ENCODE measurements around the gene TTLL9.
A peak's percentile ranks its signal among the peaks of the same experiment; 100 is the strongest.

The TTLL9 gene

DNA sequence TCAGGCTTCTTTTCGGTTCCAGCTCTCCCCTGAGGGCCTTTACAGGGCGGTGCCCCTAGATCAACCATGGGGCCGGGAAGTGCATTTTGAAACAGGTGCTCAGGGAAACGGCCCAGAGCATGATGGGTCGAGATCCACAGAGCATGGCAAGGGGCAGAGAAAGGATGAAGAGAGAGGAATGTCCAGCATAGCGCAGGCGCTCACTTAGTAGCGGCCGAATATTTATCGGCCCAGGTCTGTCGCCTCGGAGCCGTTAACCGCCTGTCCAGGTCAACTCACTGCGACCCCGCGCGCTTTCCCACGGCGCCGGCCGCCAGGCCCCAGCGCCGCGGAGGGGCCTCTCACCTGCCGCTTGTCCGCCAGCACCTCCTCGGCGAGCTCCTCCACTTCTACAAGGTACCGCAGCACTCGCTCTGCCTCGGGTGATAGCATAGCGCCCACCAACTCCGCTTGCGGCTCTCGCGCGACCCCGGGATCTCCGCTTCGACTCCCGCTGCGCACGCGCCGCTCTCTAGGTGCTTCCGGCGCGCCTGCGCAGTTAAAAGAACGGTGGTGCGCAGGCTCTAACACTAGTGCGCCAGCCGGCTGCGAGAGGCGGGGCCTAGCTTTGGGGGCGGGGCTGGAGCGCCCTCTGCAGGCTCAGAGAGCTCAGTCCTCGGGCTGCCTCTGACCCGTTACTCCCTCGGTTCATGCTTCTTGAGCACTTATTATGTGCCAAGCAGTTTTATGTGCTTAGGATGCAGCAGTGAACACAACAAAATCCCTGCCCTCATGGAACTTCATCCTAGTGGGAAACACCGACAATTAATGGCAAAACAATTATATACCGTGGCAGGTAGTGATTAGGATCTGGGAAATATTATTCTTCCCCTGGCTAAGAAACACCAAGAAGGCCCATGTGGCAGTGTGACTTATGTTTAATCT lies 81.4 kb downstream of the TTLL9 start, which contains the start of gene PDRG1:
TSS of gene PDRG1 (minus strand) at position 517 of the 924 bp plus-strand sequence. CDS start at position 432, 85 bp downstream.
- peak; percentile 90 for DNase-seq

- no peak for DNase-seq
Measured at GRCh38 chr20:31953556-31954148, 83.2 kb downstream of the TTLL9 start.

DNA sequence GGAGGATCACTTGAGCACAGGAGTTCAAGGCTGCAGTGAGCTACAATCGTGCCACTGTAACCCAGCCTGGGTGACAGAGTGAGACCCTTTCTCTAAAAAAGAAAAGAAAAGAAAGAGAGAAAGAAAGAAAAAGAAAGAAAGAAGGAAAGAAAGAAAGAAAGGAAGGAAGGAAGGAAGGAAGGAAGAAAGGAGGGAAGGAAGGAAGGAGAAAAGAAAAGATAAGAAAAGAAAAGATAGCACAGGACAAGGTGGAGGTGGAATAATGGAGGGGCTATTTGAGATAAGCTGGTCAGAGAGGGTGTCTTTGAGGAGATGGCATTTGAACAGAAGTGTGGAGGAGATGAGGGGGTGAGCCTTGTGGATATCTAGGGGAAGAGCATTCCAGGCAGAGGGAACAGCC lies 84.1 kb downstream of the TTLL9 start:
- no peak for DNase-seq

DNA sequence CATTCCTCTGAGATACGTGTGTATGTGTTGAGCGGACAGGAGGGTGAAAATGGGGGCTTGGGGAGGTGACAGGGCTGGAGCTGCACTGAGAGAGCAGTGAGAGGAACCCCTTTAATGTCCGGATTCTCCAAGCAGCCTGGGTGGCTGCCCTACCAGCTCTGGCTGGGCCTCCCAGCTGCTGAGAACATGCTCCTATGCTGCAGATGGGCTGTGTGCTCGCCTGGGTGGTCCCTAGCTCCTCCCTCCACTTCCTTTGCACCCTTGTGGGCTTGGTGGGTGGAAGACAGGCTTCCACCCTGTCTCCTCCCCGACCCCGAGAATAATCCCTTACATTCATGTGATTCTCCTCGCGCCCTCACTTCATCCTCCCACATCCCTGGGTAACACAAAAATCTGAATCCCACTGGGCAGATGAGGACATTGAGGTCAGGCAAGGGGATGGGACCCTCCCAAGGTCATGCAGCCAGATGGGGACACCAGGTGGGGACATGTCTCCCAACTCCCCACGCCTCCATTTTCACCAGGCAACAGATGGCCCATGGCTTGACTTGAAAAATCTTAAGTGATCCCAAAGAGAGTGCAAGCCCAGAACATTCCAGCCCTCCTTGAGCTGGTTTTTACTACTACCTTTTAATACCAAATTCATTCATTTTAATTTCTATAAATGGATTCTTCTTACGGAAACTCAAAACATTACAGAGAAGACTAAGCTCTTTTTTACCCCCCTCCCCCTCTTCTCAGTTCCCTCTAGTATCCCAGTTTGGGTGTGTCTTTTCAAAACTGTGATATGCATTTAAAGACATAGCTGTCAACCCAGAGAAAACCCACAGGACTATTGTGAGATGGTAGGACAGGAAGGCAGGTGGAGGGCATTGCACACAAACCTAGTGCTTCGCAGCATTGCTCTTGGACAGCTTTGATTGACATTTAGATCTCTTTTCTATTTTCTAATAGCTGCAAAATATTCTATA lies 86.4 kb downstream of the TTLL9 start:
- no peak for DNase-seq

DNA sequence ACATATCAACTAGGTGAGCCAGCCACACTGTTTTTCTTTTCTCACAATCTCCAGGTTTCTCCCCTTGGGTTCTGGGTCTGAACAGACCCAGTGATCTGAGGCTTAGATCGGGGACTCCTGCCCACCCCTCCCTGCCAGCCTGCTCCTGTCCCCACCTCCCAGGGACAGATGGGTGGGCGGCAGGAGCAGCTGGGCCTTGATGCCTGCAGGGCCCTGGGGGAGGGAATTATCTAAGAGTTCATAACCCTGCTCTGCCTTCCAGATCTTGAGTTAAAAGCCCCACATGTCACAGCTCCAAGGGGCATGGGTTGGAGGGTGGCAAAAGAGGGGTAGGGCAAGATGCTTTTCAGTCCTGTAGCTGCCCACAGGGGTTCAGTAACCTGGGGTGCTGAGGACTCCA lies 92.3 kb downstream of the TTLL9 start:
- DNase-seq: no peak

DNA sequence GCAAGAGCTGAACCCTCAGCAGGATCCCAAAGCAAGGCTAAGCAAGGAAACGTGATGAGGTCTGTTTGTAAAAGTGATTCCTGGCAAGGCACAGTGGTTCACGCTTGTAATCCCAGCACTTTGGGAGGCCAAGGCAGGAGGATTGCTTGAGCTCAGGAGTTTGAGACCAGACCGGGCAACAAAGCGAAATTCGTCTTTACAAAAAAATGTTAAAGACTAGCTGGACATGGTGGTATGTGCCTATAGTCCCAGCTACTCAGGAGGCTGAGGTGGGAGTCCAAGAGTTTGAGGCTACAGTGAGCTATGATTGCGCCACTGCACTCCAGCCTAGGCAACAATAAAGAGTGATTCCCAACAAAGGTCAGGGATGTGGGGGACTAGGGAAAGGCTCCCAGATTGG lies 93.5 kb downstream of the TTLL9 start:
- DNase-seq: no peak

DNA sequence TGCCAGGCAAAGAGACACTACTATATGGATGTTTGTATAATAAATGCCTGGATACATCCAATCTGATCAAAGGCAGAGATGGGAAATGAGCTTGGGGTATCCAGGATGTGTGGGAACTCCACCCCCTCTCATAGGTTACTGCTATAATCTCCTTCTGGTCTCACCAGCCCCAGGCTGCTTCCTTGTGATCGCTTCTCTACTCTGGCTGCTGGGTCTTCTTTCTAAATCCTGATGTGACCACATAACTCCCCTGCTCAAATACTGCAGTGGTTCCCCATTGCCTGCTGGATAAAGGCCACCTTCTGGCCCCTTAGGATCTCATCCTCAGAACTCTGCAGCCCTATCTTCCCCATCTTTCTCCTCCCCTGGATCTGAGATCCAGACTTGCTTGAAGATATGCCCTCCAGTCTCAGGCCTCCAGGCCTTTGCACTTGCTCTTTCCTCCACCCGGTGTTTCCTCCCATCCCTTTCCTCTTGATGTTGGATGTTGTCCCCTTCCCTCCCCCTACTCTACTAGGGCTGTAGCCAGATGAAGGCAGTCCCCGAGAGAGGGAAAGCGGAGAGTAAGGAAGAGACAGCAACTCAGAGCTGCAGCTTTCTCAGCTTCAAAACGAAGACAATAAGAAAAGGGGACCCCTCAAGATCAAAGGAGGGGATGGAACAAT lies 96.7 kb downstream of the TTLL9 start:
- DNase-seq: peak; percentile 31

DNA sequence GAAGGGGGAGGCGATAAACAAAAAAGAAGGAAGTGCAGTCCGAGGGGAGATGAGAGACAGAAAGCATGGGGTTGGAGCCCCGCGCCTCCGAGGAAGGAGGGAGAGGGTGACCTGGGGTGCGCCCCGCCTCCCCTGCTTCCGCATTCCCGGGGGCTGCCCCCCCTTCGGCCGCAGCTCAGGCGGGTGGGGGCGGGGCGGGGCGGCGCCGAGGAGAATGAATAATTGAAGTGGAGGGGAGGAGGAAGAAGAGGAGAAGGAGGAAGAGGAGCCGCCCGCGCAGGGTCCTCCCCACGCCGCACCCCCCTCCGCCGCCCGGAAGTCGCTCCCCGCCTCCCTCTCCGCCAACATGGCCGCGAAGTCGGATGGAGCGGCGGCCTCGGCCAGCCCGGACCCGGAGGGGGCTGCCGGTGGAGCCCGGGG lies 97.4 kb downstream of the TTLL9 start, which contains the start of gene XKR7:
TSS of gene XKR7 (plus strand) at position 322 of the 420 bp plus-strand sequence. CDS start at position 347, 25 bp downstream.
- DNase-seq: peak; percentile 73

- DNase-seq: peak; percentile 27
Measured at GRCh38 chr20:31968291-31969126, 98.1 kb downstream of the TTLL9 start.

GRCh38 chr20:31969991-31970390 lies 99.6 kb downstream of the TTLL9 start:
- no peak for DNase-seq

DNA sequence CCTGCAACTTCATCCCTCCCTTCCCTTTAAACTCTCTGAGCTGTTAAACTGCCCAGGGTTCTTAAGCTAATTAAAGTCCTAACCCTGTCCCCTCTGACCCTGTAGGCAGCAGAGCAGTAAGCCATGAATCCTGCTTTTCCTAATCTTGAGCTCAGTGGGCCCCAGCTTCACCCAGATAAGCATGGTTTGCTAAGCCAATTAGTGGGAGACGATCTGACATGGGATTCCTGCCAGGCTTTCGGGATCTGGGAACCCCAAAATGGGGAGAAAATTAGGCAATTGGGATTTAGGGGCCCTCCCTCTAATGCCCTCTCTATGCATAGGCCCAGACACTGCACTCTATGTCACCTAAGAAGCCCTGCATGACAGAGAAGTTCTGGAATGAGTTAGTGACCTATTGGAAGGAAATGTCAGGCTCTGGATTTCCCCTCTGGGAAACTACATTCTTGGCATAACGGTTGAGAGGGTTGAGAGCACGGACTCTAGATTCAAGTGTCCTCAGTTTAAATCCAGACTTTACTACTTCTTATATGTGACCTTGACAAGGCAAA lies 102.1 kb downstream of the TTLL9 start:
- no peak for DNase-seq

DNA sequence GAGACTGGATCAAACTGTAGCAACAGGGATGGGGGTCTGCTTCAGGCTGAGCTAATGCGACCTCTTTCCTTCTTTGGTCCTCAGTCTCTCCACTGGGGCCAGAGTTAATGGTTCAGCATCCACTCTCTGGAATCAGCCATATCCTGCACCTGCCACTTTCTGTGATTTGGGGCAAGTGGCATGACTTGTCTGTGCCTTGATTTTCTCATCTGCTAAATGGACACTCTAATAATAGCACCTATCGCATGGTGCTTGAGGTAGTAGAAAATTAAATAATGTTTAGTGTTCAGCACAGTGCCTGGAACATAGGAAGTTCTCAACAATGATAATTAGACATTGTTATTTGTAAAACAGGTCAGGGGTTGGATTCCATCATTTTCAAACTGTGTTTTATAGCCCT lies 103.9 kb downstream of the TTLL9 start:
- no peak for DNase-seq

GRCh38 chr20:31974951-31975487 lies 104.6 kb downstream of the TTLL9 start:
- no peak for DNase-seq

DNA sequence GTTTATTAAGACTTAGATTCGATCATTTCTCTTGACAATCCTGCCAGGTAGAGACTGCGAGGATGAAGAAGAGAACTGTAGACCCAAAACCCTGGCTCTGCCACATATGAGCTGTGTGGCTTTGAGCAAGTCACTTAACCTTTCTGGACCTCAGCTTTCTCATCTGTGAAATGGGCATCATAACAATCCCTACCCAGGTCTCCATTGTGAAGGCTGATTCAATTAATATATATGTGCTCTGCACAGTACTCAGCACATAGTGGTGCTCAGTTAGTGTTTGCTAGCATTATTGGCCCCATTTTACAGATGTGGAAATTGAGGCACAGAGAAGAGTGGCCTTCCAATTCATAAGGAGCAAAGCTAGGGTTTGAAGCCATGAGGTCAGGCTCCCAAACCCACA lies 105.4 kb downstream of the TTLL9 start:
- DNase-seq: no peak

DNA sequence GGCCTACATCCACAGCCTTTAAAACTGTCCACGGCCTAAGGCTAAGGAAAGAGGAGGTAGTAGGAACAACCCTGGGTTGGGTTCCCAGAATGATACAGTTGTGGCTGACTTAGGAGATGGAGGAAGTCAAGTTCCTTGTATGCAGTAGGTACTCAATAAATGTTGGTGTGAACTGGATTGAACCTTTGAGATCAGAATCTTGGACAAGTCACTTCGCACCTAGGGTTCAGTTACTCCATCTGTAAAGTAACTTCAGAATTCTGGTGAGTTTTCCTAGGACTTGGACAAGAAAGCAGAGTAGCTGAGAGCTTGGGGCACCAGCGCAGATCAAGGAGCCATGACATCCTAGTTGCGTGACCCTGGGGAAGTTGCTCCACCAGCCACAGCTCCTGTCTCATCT lies 106.6 kb downstream of the TTLL9 start:
- no peak for DNase-seq

DNA sequence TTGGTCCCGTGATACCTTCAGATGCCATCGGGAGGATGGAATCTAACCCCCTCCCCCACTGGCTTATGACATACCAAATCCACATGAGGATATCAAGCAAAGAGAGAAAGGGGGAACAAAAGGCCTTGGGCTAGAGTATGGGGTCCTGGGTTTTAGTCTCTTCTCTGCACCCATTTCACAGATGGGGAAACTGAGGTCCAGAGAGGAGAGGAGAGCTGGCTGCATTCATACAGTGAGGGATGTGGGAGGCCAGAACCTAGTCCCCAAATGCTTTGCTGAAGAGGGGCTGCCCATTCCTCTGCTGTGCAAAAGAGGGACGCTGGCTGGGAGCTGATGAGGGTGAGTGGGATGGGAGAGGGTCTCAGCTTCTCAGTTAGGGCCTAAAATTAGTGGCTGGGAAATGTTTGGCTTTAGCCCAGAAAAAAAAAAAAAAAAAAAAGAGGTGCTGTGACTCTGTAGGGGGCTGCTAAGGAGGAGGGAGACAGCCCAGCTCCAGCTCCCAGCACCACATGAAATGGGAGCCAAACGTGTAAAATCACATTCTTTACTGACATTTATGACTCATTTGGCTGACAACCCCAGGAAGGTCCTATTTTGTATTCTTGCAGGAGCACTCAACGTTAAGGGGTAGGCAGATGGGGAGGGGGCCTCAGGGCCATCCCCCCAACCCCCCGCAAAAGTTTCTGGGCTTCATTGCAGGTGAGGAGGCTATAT lies 109.4 kb downstream of the TTLL9 start:
- DNase-seq: no peak

- no peak for DNase-seq
Measured at GRCh38 chr20:31981784-31982183, 111.3 kb downstream of the TTLL9 start.

DNA sequence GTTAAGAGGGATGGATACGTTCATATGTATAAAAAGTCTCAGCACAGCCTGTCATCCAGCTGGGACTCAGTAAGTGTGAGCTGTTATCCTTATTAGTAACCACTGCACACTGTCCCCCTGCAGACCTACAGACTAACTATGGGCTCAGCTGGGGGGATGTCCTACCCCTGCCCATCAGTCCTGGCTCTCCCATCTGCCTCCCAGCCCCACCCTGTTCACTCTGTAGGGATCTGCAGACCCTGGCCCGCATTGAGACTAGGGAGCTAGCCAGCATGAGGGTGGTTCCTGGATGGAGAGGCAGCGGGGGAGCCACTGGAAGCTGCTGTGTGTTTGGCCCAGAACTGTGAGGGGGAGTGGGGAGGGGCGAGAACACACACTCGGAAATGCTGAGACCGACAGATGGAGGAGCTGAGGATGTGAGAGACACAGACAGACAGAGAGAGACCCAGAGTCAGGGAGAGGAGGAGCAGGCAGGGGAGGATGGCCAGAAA lies 114.6 kb downstream of the TTLL9 start:
- DNase-seq: no peak

- DNase-seq: no peak
Measured at GRCh38 chr20:31987744-31988143, 117.3 kb downstream of the TTLL9 start.
